Loucy (cell line): ENCODE data around the gene AGBL4.

Source experiments
- CTCF ChIP-seq: fragments of 200-600 bp; sonication (generic); conservative IDR thresholded peaks from 2 replicates; pipeline ENCODE4 v1.5.1; 2014; ENCODE audit warnings: mild to moderate bottlenecking, antibody characterized with exemption, low read length
- EZH2phosphoT487 ChIP-seq: fragments of 200-600 bp; IDR thresholded peaks from 2 replicates; pipeline ENCODE4 v1.6.1; 2018; ENCODE audit warnings: antibody characterized with exemption, mild to moderate bottlenecking, moderate library complexity, borderline replicate concordance

GRCh38 chr1:49098866-49099265, 924.9 kb downstream of the AGBL4 start:
- TF ChIP-seq CTCF: no peak
- TF ChIP-seq EZH2phosphoT487: no peak
